ENCODE results near the gene MPHOSPH9. TPM values are rescaled to one million over a fixed set of nuclear protein-coding genes. Genes with fewer than 3 reads are reported as not detected.

Gene MPHOSPH9
- total RNA-seq, 4 donors from 2014 or later, result 21.6 to 53.6 (median 39.1) TPM

DNA sequence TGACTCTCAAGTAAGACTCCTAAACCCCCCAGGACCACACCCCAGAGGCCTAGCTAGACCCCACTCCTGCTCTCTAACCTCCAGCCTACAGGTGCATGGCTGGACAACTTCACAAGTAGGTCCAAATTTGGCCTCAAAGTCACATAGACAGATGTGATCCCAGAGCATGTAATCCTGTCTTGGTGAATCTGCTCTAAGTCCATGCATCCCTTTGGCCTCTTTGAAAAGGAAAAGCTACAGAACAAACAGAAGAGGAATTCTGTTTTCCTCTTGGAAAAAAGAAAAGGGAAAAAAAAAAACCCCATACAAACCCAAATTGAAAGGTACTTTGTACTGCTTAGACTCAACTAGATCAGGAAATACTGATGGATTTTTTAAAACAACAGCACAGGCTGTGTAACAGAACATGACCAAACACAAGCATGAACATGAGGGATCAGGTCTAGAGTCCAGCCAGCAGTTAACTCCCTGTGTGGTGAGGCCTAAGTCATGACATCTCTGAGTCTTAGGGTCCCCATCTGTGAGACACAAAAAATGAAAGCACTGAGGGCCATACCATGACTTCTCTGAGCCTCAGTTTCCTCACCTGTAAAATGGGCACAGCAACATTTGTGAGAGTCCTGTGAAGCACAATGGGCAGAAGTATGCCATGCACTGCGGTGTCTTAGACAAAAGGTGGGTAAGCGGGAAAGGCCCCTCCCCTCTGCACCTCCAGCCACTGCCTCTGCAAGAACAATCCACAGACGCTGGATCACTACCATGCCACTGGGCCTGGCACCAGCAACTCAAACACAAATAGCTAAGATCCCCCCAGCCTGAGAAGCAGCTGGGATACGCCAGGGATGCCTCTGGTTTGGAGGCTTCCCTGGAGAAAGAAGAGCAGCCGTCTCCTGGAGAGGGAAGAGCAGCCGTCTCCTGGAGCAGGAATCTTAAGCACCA lies 92.0 kb downstream of the MPHOSPH9 start:
- Histone ChIP-seq H3K4me1 (peaks cover 41 to 48% of the 10 kb centered on the region in 2 donors), H3K36me3 (no peaks in the 10 kb centered on the region), H3K27ac (peak overlapping the region; percentile 74 to 83 (median 79)), H3K27me3 (no peaks in the 10 kb centered on the region), H3K9me3 (no peaks in the 10 kb centered on the region), H3K4me3 (replicated peaks in 1 of 3) (no peak overlapping the region)
- no peak for TF ChIP-seq CTCF (IDR thresholded peaks at IDR 0.05)
- TF ChIP-seq POLR2A (IDR thresholded peaks at IDR 0.05), result no peak
- intact Hi-C loops (cut with DNase I), result no loop called here
- DNase-seq, result no peak
- 91 to 94% methylated on average over 6 of the region's 6 CpGs for WGBS, 2 donors

- TF ChIP-seq POLR2A (IDR thresholded peaks at IDR 0.05), result no peak
- no peak for TF ChIP-seq CTCF (IDR thresholded peaks at IDR 0.05)
- 60 to 69% methylated on average over 5 to 6 of the region's 6 CpGs for whole genome bisulfite sequencing, 2 donors
Observed at GRCh38 chr12:123139926-123140675, 92.8 kb downstream of the MPHOSPH9 start.

DNA sequence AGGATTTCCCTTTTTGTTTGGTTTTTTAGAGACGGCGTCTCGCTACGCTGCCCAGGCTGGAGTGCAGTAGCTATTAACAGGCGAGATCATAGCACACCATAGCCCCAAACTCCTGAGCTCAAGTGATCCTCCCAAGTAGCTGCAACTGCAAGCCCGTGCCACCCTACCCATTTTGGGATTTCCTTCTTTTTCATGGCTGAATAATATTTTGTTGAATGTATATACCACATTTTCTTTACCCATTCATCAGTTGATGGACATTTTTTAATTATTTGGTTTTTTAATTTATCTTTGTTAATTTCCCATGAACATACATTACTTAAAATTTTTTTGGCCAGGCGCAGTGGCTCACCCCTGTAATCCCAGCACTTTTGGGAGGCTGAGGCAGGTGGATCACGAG lies 97.3 kb downstream of the MPHOSPH9 start:
- Histone ChIP-seq H3K4me1 (peaks cover 44 to 58% of the 10 kb centered on the region in 2 donors), H3K27me3 (no peaks in the 10 kb centered on the region), H3K36me3 (no peaks in the 10 kb centered on the region), H3K27ac (no peak overlapping the region), H3K4me3 (replicated peaks in 1 of 3) (no peak overlapping the region), H3K9me3 (no peaks in the 10 kb centered on the region)
- TF ChIP-seq CTCF (IDR thresholded peaks at IDR 0.05) (no peak), POLR2A (IDR thresholded peaks at IDR 0.05) (no peak)
- WGBS, 2 donors, result 83% methylated on average over 7 of the region's 8 CpGs
- no peak for DNase-seq
- intact Hi-C loops (cut with DNase I), result no loop called here

More at GRCh38 chr12:123139926-123140675, 92.8 kb downstream of the MPHOSPH9 start:
- Histone ChIP-seq H3K27me3 (no peaks in the 10 kb centered on the region), H3K4me1 (peaks cover 41 to 55% of the 10 kb centered on the region in 2 donors), H3K27ac (peak overlapping the region; percentile 74 to 83 (median 79)), H3K4me3 (replicated peaks in 1 of 3) (no peak overlapping the region), H3K36me3 (no peaks in the 10 kb centered on the region), H3K9me3 (no peaks in the 10 kb centered on the region)
- DNase-seq, result peak; percentile 49 to 63
- intact Hi-C loops (cut with DNase I), result no loop called here

DNA sequence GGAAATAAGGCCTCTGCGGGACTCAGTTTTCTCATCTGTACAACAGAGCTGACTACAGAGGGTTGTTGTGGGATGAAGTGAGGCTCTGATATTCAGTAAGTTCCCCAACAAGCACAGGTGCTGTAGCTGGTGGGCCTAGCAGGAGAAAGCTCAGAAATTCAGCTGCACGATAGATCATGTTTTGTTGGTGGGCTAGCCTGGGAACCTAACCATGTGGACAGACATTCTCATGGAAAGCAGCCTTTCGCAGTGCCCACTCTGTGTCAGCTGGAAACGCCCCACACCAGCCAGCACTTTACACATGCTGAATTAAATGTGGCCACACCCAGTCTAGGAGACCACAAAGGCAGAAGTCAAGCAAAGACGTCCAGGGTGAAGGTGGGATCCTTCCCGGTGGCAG lies 98.1 kb downstream of the MPHOSPH9 start:
- Histone ChIP-seq H3K4me1 (peaks cover 35 to 50% of the 10 kb centered on the region in 2 donors), H3K27ac (peak overlapping the region; percentile 55 to 76 (median 73)), H3K4me3 (replicated peaks in 1 of 3) (no peak overlapping the region), H3K36me3 (no peaks in the 10 kb centered on the region), H3K27me3 (no peaks in the 10 kb centered on the region), H3K9me3 (no peaks in the 10 kb centered on the region)
- TF ChIP-seq CTCF (IDR thresholded peaks at IDR 0.05), result no peak
- DNase-seq, result no peak
- 68% methylated on average over 6 of the region's 6 CpGs for WGBS, 2 donors
- intact Hi-C loops (cut with DNase I), result no loop called here

Data from thyroid gland (tissue), 4 donors.